Measurements from ENCODE around the gene CDC42BPG. TPM values are rescaled to one million over a fixed set of nuclear protein-coding genes. Genes with fewer than 3 reads are reported as not detected.

CDC42BPG gene
- total RNA-seq, 1 donor from 2014 or later: 16.3 TPM

DNA sequence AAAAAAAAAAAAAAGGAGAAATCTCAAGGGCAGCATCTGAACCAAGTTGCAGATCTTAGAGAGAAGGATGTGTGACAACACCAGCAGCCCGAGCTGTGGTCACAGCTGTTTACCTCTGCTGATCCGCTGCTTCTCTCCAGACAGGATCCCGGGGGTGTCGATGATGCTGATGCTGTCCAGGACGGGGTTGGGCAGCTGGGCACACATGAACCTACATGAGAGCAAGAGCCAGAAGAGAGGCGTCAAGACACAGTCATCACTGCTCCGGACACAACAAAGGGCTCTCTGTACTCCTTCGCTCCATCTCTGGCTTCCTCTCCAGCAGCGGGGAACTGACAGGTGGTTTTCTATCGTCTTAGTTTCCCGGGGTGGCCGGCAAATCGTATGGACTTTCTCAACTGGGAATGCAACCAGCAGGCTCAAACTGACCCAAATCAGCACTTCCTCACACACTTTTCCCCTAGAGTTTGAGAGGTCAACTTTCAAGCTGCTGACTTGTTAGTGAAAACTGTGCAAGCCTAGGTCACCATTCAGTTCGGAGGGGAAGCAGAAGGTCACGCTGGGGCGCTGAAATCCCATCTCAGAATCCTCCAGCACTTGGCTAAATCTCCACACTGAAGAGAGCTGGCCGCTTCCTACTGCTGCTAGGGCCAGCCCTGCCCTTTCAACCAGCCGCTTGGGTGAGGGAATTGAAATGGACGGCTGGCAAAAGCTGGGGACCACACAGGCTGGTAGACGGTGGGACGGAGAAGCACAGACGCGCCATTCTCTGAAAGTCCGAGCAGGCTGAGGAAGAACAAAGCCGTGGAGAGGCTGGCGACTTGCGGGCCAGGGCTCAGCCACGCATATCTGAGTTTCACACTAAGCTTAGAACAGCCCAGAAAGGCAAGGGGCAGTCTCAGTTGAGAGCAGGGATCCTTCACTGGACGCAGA is 30.1 kb upstream of the CDC42BPG start:
- peaks cover 87% of the 10 kb centered on the region for H3K4me1 ChIP-seq
- no peaks in the 10 kb centered on the region for H3K27me3 ChIP-seq (ENCODE audit: low read depth)
- intact Hi-C loops (cut with DNase I): no loop called here
- ATAC-seq (no peak), DNase-seq (no peak)
- H3K36me3 ChIP-seq: peaks cover 37% of the 10 kb centered on the region
- peak overlapping the region; percentile 91 for H3K27ac ChIP-seq
- TF ChIP-seq, protein P1, sequence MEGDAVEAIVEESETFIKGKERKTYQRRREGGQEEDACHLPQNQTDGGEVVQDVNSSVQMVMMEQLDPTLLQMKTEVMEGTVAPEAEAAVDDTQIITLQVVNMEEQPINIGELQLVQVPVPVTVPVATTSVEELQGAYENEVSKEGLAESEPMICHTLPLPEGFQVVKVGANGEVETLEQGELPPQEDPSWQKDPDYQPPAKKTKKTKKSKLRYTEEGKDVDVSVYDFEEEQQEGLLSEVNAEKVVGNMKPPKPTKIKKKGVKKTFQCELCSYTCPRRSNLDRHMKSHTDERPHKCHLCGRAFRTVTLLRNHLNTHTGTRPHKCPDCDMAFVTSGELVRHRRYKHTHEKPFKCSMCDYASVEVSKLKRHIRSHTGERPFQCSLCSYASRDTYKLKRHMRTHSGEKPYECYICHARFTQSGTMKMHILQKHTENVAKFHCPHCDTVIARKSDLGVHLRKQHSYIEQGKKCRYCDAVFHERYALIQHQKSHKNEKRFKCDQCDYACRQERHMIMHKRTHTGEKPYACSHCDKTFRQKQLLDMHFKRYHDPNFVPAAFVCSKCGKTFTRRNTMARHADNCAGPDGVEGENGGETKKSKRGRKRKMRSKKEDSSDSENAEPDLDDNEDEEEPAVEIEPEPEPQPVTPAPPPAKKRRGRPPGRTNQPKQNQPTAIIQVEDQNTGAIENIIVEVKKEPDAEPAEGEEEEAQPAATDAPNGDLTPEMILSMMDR (IDR thresholded peaks at IDR 0.05): no peak
- H3K9me3 ChIP-seq: no peaks in the 10 kb centered on the region
- H3K4me3 ChIP-seq: peak overlapping the region; percentile 97

DNA sequence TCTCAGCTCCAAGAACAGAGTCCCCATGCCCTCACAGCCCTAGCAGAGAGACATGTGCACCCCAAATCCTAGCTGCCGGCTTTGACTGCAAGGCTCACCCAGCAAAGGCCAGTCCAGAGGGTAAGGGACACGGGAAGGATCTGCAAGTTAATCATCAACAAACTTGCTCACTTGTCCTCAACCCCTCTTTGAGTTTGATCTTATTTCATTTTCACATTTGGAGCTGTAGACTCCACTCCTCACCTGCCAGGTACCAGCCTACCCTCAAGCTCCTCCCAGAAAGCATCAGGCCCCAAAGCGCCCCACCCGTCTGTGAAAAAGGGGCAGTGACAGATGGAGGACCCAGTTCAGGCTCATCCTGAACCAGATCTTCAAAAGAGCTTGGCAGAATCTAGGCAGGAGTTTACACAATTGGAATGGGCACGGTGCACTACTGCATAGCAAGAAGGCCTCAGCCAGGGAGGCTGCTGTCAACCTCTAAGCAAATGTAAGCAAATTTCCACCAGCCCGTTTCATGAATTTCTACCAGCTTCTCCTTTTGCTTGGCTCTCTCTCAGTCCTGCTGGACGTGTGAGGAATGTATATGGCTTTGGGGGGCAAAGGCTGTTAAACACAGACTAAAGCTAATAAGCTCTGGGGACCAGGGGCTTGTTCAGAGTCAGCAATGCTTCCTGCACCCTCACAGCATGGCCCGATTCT is 28.5 kb upstream of the CDC42BPG start:
- H3K27me3 ChIP-seq (ENCODE audit: low read depth): no peaks in the 10 kb centered on the region
- ATAC-seq: no peak
- H3K36me3 ChIP-seq: peaks cover 42% of the 10 kb centered on the region
- intact Hi-C loops (cut with DNase I): no loop called here
- no peak overlapping the region for H3K27ac ChIP-seq
- no peak for DNase-seq
- no peaks in the 10 kb centered on the region for H3K9me3 ChIP-seq
- TF ChIP-seq, protein P1 (IDR thresholded peaks at IDR 0.05): no peak
- no peak overlapping the region for H3K4me3 ChIP-seq
- H3K4me1 ChIP-seq: peaks cover 95% of the 10 kb centered on the region

DNA sequence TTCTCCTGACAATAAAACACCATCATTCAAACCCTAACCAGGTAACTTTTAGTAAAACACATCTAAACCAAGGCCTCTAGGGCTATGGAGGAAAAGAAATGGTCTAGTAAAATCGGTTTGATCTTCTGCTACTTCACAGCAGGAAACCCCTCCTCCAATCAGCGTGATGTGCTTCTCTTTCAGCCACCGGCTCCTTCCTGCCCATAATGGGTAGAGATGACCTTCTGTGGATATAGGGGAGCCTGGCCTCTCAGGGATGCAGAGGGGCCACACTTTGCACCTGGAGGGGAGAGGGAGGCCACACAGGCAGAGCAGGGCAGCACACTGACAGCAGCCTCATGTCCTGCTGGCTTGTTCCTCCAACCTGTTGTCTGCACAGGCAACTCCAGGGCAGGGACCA is 27.0 kb upstream of the CDC42BPG start:
- peak overlapping the region; percentile 63 for H3K27ac ChIP-seq
- H3K27me3 ChIP-seq (ENCODE audit: low read depth): no peaks in the 10 kb centered on the region
- TF ChIP-seq, protein P1 (IDR thresholded peaks at IDR 0.05): no peak
- H3K9me3 ChIP-seq: no peaks in the 10 kb centered on the region
- H3K36me3 ChIP-seq: peaks cover 47% of the 10 kb centered on the region
- H3K4me3 ChIP-seq: peak overlapping the region; percentile 28
- ATAC-seq (no peak), DNase-seq (no peak)
- intact Hi-C loops (cut with DNase I): no loop called here
- H3K4me1 ChIP-seq: peaks cover 94% of the 10 kb centered on the region

DNA sequence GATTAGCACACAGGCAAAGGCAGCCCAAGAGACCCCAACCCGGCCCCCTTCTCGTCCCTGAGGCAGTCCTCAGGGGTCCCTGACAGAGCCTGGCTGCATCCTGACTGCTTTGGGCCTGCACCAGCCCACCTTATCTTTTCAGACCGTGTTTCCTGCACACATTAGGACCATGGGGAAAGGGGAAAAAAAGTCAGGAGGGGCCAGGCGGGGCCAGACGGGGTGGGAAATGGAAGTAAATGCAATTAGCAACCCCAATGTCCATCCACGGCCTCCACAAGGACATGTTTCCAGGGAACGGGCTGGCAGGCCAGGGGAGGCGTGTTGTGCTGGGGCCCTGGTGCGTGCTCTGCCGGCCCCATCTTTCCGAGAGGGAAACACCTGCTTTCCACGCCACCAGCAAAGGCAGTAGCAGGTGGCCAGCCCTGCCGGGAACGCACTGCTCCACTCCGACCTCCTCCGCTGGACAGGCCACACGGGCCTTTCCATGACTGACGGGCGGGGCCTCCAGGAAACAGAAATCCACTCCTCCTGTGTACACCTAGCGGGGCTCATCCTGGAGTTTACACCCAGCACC is 26.5 kb upstream of the CDC42BPG start:
- Histone ChIP-seq H3K9me3 (no peaks in the 10 kb centered on the region), H3K4me1 (peaks cover 94% of the 10 kb centered on the region), H3K36me3 (peaks cover 47% of the 10 kb centered on the region), H3K27ac (peak overlapping the region; percentile 63), H3K4me3 (peak overlapping the region; percentile 28), H3K27me3 (ENCODE audit: low read depth) (no peaks in the 10 kb centered on the region)
- no peak for ATAC-seq
- DNase-seq: no peak
- TF ChIP-seq, protein P1 (IDR thresholded peaks at IDR 0.05): no peak
- intact Hi-C loops (cut with DNase I): no loop called here

DNA sequence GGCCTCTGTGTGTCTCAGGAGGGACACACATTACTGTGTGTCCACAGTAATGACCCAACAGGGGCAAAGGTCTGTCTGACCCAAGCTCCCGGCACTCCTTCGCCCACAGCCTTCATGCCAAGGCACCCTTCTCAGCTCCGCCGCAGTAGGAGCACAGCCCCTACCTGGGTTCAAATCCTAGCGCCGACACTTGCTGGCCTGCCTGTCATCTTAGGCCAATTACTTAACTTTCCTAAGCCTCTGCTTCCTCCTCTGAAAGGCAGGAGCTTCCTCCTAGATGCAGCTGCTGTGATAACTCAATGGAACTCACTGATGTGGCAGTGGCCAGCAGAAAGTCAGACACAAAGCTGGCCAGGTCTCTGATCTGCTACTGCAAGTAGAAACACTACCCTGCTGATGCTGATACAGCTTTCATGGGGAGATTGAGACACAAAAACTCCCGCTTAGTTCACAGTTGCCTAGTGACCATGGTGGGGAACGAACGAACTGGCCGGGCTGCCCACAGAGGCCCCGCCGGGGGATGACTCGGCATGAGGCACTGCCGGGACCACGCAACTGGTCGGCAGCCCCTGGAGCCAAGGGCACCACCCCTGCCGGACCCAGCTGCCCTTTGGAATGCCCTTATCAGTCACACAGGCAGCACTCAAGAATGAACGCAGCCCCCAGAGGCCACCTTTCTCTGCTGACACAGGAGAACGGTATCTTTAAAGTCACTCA is 25.9 kb upstream of the CDC42BPG start:
- ATAC-seq: peak; percentile 42
- peak overlapping the region; percentile 28 for H3K4me3 ChIP-seq
- intact Hi-C loops (cut with DNase I): no loop called here
- peaks cover 94% of the 10 kb centered on the region for H3K4me1 ChIP-seq
- H3K36me3 ChIP-seq: peaks cover 47% of the 10 kb centered on the region
- no peaks in the 10 kb centered on the region for H3K27me3 ChIP-seq (ENCODE audit: low read depth)
- no peaks in the 10 kb centered on the region for H3K9me3 ChIP-seq
- TF ChIP-seq, protein P1 (IDR thresholded peaks at IDR 0.05): no peak
- DNase-seq: no peak
- peak overlapping the region; percentile 63 for H3K27ac ChIP-seq
